Measurements from ENCODE around the gene ADAP1.

The ADAP1 gene

DNA sequence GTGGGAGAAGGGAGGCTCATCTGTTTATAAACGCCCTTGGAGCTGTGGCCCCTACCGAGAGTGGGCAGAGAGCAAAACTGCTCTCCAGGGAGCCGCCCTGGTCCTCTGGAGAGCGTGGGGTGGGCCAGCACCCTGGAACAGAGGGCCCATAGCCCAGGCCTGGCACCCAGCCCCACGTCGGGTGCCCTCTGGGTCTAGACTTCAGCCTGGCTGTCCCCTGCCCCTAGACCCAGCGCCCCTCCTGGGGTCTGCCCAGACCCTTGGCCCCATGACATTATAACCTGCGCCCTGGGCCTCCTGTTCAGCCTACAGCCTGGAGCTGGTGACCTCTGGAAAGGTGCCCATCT, 53.5 kb downstream of the ADAP1 start:
- no peak overlapping the region for H3K4me3 ChIP-seq (ENCODE audit: low read depth, low read length)
- no peak for TF ChIP-seq CTCF (IDR thresholded peaks at IDR 0.05; ENCODE audit: low read depth, low read length, missing control alignments)
- no peak for DNase-seq (ENCODE audit: low read depth)
- in situ Hi-C loops (cut with HindIII; ENCODE audit: low sequenced_read_pairs) = no loop called here

DNA sequence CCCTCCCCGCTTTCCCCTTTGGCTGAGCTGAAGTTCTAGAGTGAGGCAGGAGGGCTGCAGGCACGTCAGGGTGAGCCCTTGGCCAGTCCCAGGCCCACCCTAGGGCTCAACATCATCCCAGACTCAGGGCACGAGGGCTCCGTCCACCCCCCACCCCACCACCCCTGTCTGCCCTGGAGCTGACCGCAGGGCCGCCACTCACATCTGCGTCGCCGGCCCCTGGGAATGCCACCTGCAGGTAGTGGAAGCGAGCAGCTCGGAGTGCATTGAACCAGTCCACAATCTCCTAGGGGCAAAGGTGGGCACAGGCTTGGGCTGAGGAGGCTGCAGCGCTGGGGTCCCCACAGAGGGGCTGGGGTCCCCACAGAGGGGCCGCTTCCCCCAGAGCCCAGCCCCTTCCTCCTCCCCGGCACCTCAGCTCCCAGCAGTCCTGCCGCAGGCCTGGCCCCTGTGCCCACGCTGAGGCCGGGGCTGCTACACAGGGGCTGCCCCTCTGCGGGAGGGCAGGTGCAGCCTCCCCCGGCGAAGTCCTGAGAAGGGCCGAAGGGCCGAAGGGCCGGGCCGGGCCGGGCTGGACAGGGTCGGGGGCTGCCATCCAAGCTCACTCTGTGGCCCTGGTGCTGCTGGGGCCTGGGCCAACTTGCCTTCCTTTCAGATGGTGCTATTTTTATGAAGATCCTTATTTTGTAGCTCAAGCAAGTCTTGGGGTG, 54.0 kb downstream of the ADAP1 start:
- TF ChIP-seq CTCF (IDR thresholded peaks at IDR 0.05; ENCODE audit: low read depth, low read length, missing control alignments) = no peak
- no peak overlapping the region for H3K4me3 ChIP-seq (ENCODE audit: low read depth, low read length)
- in situ Hi-C loops (cut with HindIII; ENCODE audit: low sequenced_read_pairs) = no loop called here
- DNase-seq (ENCODE audit: low read depth) = no peak

DNA sequence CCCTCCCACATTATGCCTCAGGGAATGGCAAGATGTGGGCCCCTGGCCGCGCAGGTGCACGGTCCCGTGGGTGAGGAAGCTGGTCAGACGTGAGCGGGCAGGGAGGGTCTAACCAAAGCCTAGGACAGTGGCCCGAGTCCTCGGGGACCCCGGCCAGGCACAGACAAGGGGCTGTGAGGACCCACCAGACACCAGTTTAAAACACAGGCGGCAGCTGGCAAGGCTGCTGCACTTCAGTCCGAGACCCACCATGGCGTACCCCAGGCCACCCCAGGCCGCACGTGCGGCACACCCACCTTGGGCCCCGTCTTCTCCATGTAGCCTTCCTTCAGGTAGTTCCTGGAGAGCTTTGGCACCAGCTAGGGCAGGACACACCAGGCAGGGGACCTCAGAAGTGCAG, 54.7 kb downstream of the ADAP1 start:
- H3K4me3 ChIP-seq (ENCODE audit: low read depth, low read length) = no peak overlapping the region
- no peak for TF ChIP-seq CTCF (IDR thresholded peaks at IDR 0.05; ENCODE audit: low read depth, low read length, missing control alignments)
- in situ Hi-C loops (cut with HindIII; ENCODE audit: low sequenced_read_pairs) = no loop called here
- DNase-seq (ENCODE audit: low read depth) = no peak

DNA sequence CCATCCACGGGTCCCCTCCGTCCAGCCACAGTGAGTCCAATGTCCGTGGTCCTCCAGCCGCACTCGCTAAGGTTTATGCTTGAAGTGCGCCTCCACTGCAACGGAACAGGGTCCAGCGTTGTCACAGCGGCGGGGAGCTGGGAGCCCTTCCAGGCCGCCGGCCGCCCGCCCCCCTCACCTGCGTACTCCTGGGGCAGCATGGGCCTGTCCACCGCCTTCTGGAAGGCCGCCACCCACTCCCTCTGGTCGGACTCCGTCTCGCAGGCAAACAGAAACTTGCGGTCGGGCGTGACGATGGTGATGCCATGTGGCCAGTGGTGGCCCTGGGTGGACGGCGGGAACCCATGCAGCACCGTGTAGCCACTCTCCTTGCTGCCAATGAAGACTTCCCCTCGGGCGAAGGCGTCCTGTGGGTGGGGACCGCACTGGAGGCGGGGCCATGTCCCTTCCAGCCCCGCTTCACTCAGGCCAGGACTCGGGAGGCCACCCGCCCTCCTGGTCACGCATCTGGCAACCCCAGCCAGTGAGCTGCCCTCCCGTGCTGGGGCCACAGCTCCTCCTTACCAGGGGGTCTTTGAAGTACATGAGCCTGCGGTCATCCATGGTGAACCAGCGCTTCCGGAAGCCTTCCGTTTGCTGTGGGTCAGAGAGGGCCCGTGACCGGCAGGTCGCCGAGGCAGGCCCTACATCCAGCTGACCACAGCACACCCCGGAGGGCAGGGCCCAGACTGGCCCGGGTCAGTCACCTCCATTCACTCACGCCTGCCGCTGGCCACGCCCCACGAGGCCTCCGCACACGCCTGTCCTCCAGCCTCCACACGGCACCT, 55.4 kb downstream of the ADAP1 start:
- TF ChIP-seq CTCF (IDR thresholded peaks at IDR 0.05; ENCODE audit: low read depth, low read length, missing control alignments) = no peak
- no peak for DNase-seq (ENCODE audit: low read depth)
- in situ Hi-C loops (cut with HindIII; ENCODE audit: low sequenced_read_pairs) = no loop called here
- H3K4me3 ChIP-seq (ENCODE audit: low read depth, low read length) = no peak overlapping the region

- TF ChIP-seq CTCF (IDR thresholded peaks at IDR 0.05; ENCODE audit: low read depth, low read length, missing control alignments) = no peak
- in situ Hi-C loops (cut with HindIII; ENCODE audit: low sequenced_read_pairs) = no loop called here
- no peak overlapping the region for H3K4me3 ChIP-seq (ENCODE audit: low read depth, low read length)
- DNase-seq (ENCODE audit: low read depth) = no peak
Observed at GRCh38 chr7:898460-898854, 56.0 kb downstream of the ADAP1 start.

GRCh38 chr7:897771-898376, 56.6 kb downstream of the ADAP1 start:
- no peak for TF ChIP-seq CTCF (IDR thresholded peaks at IDR 0.05; ENCODE audit: low read depth, low read length, missing control alignments)
- in situ Hi-C loops (cut with HindIII; ENCODE audit: low sequenced_read_pairs) = no loop called here
- no peak overlapping the region for H3K4me3 ChIP-seq (ENCODE audit: low read depth, low read length)
- DNase-seq (ENCODE audit: low read depth) = no peak

All from astrocyte of the cerebellum (primary cell).